PFSK-1 (cell line): ENCODE results near the gene FAM171A1.

Experiments
- FOXP2 ChIP-seq: optimal IDR thresholded peaks from 2 replicates; pipeline ENCODE3; 2011; ENCODE audit warnings: borderline replicate concordance, control low read depth, inconsistent platforms; ENCODE audit not compliant: insufficient read depth; ENCODE audit errors: extremely low read length, extremely low read depth
- POLR2AphosphoS5 ChIP-seq: IDR thresholded peaks from 2 replicates; pipeline ENCODE4 v1.6.1; 2012; ENCODE audit warnings: low read depth, mild to moderate bottlenecking, control low read depth, low read length, moderate library complexity
- SIN3A ChIP-seq: IDR thresholded peaks from 2 replicates; pipeline ENCODE4 v1.6.1; 2012; ENCODE audit warnings: mild to moderate bottlenecking, low read length, moderate library complexity, borderline replicate concordance; ENCODE audit not compliant: insufficient read depth
- TAF1 ChIP-seq: IDR thresholded peaks from 2 replicates; pipeline ENCODE4 v1.6.1; 2012; ENCODE audit warnings: low read length, control low read depth, borderline replicate concordance; ENCODE audit not compliant: insufficient read depth
- TF ChIP-seq, protein P1 (sequence below), 2 experiments: IDR thresholded peaks; 2 replicates each; pipeline versions ENCODE4 v1.6.1 to v1.8.0; 2011 to 2012; ENCODE audit warnings: low read depth in 2 of 2, low read length in 2 of 2, control low read depth in 1 of 2, inconsistent platforms in 1 of 2, mild to moderate bottlenecking in 1 of 2, moderate library complexity in 1 of 2; ENCODE audit not compliant: insufficient read depth in 1 of 2

FAM171A1 gene

DNA sequence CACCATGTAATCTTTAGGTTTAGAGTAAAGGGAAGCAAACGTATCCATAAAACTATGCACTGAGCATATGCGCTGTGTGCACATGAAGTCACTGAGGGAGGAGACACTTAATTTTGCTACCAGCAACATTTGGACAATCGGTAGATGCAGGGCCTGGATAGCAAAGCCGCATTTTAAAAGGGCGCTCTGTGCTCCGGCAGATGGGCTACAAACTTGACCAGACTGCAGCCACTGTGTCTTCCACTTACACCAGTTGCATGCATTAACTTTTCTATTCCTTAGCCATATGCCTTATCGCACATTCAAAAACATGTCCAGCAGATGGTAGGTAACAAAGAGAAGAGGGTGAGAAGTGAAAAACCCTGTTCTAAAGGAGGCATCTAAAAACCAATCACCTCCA, 18.3 kb downstream of the FAM171A1 start:
- no peak for TF ChIP-seq FOXP2
- no peak for TF ChIP-seq SIN3A
- TF ChIP-seq, protein P1, sequence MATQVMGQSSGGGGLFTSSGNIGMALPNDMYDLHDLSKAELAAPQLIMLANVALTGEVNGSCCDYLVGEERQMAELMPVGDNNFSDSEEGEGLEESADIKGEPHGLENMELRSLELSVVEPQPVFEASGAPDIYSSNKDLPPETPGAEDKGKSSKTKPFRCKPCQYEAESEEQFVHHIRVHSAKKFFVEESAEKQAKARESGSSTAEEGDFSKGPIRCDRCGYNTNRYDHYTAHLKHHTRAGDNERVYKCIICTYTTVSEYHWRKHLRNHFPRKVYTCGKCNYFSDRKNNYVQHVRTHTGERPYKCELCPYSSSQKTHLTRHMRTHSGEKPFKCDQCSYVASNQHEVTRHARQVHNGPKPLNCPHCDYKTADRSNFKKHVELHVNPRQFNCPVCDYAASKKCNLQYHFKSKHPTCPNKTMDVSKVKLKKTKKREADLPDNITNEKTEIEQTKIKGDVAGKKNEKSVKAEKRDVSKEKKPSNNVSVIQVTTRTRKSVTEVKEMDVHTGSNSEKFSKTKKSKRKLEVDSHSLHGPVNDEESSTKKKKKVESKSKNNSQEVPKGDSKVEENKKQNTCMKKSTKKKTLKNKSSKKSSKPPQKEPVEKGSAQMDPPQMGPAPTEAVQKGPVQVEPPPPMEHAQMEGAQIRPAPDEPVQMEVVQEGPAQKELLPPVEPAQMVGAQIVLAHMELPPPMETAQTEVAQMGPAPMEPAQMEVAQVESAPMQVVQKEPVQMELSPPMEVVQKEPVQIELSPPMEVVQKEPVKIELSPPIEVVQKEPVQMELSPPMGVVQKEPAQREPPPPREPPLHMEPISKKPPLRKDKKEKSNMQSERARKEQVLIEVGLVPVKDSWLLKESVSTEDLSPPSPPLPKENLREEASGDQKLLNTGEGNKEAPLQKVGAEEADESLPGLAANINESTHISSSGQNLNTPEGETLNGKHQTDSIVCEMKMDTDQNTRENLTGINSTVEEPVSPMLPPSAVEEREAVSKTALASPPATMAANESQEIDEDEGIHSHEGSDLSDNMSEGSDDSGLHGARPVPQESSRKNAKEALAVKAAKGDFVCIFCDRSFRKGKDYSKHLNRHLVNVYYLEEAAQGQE (IDR thresholded peaks at IDR 0.05; ENCODE audit: insufficient read depth in 1 of 2, low read depth in 2 of 2, low read length in 2 of 2) = no peak

DNA sequence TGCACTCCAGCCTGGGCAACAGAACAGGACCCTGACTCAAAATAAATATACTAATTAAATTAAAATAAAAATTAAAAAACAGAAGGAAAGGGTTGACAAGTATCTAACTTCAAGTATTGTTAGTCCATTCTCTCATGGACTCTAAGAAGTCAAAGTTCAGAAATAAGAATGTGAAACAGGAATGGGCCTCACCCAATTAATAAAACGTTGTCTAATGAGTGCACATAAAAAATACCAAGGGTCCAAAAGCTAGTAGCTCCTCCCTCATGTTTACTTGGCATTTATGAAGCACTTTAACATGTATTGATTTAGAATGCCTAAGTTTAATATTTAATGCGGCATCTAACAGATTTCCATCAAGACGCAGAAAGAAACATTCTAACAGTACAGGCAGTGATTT, 18.9 kb downstream of the FAM171A1 start:
- TF ChIP-seq POLR2AphosphoS5 = no peak
- no peak for TF ChIP-seq TAF1
- no peak for TF ChIP-seq SIN3A

DNA sequence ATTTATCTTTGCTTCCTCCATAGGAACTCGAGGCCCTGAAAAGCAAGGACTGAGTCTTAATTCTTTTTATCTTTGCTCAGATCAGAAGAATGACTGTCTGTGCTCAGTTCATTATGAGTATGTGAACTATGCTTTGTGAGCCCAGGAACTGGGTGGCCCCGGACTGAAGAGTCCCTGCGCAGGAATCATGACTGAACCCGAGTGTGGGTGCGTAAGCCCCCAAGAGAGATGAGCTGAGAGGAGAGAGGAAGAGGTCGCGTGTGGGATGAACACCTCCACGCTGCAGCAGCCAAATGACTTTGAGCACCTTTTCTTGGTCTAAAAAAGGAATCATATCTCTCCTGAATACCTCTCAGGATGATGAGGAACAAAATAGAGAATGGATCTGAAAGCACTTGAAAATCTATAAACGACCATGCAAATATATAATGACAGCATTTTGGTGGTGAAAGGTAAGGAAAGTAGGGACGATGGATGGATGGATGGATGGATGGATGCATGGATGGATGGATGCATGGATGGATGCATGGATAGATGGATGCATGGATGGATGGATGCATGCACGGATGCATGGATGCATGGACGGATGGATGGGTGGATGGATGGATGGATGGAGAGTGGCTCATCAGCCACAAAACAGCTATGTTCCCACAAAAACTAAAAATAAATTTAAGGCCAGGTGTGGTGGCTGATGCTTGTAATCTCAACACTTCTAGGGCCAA, 19.8 kb downstream of the FAM171A1 start:
- TF ChIP-seq SIN3A (no peak), TAF1 (no peak), FOXP2 (no peak), POLR2AphosphoS5 (no peak)
- TF ChIP-seq, protein P1 (IDR thresholded peaks at IDR 0.05; ENCODE audit: insufficient read depth in 1 of 2, low read depth in 2 of 2, low read length in 2 of 2) = no peak

DNA sequence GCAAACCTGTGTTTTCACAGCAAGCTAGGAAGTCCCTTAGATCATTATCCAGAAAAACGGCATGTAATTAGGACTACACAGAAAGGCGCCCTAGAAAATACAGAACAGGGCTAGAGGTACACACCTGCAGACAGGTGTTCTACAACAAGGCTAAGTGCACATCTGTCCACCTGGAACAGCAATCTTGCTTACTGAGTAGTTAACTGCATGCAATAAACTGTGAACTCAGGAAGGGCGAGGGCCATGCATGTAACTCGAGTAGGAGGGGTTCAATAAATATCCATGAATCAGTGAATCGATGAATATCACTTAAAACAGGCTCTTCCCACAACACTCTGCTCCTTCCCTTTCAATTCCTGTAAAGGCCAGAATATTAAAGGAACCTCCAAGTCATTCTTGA, 22.0 kb downstream of the FAM171A1 start:
- TF ChIP-seq, protein P1 (IDR thresholded peaks at IDR 0.05; ENCODE audit: insufficient read depth in 1 of 2, low read depth in 2 of 2, low read length in 2 of 2) = no peak
- TF ChIP-seq SIN3A = no peak
- no peak for TF ChIP-seq FOXP2
- TF ChIP-seq POLR2AphosphoS5 = no peak
- no peak for TF ChIP-seq TAF1

DNA sequence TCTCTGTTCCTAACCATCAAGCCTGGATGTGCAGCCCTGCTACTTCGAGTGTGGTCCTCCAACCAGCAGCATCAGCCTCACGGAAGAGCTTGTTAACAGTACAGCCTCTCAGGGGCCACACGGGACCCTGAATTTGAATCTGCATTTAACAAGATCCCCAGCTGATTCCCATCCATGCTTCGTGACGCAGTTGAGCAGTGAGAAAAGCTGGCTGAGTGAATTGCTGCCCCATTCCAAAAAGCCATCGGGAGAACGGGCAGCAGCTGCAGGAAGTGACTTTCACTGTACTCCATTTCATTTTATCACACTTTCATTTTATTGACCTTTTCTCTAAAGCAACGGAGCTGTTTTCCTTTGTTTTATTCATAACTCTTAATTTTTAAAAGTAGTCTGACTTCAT, 22.5 kb downstream of the FAM171A1 start:
- TF ChIP-seq SIN3A = no peak
- TF ChIP-seq TAF1 = no peak
- no peak for TF ChIP-seq POLR2AphosphoS5
- TF ChIP-seq FOXP2 = no peak
- TF ChIP-seq, protein P1 (IDR thresholded peaks at IDR 0.05; ENCODE audit: insufficient read depth in 1 of 2, low read depth in 2 of 2, low read length in 2 of 2) = no peak
